ENCODE results near the gene PPP2R3C.

DNA sequence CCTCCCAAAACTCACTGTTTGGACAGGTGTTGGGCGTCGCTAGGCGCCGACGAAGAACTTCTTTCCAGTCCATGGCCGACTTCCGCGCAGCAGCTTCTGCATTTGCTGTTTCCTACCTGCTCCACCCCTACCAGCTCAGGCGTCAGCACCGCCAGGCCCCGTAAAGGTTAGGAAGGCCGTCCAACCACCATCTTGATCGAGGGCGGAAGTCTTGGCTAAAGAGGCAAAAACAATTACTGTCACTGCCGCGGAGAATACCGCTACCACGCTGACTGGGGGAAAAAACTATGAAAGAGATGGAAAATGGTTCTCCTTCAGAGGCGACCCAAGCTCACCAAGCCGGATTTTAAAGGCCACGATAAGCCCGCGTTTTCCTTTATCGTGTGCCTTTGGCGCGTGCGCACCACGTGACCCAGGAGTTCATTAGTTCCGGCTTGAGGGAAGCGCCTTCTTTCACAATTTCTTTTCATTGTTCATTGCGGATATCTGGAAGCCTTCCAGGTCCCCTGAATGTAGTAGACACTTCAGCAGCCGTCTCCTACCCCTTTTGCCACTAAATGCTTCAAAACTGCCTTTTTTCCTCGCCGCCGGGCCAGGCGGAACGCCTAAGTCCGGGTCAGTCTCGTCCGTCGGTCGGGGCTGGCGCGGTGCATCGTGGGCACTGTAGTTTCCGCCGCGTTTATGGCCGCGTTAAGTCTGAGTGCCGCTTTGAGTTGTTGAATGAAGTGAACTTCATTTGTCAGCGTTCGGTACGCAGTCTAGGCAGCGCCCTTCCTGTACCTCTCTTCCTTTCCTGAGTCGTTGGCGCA lies at the start of gene PPP2R3C, which contains the start of gene PRORP:
- TF ChIP-seq GATA2 (IDR thresholded peaks at IDR 0.05; ENCODE audit: low read depth, low read length), result peak; percentile 49
- no peak for TF ChIP-seq GATA3 (IDR thresholded peaks at IDR 0.05; ENCODE audit: low read depth, low read length)
